HG03575 (cell line): ENCODE measurements around the gene RNF126.
"Not testable (repeated sequence)": the region's sequence is repeated elsewhere in the genome, so short reads cannot be mapped to it uniquely, and the experiment has no call there.

Source experiments
- ATAC-seq: cut with Tn5 transposase; IDR thresholded peaks from one replicate; pipeline ENCODE4 v1.9.1; 2021; ENCODE audit not compliant: unreplicated experiment, insufficient number of reproducible peaks, low FRiP score; ENCODE audit errors: extremely low read depth

Gene RNF126

GRCh38 chr19:634975-635652 lies 27.9 kb downstream of the RNF126 start:
- no peak for ATAC-seq

- ATAC-seq, result no peak
Observed at GRCh38 chr19:633786-634639, 29.0 kb downstream of the RNF126 start.

DNA sequence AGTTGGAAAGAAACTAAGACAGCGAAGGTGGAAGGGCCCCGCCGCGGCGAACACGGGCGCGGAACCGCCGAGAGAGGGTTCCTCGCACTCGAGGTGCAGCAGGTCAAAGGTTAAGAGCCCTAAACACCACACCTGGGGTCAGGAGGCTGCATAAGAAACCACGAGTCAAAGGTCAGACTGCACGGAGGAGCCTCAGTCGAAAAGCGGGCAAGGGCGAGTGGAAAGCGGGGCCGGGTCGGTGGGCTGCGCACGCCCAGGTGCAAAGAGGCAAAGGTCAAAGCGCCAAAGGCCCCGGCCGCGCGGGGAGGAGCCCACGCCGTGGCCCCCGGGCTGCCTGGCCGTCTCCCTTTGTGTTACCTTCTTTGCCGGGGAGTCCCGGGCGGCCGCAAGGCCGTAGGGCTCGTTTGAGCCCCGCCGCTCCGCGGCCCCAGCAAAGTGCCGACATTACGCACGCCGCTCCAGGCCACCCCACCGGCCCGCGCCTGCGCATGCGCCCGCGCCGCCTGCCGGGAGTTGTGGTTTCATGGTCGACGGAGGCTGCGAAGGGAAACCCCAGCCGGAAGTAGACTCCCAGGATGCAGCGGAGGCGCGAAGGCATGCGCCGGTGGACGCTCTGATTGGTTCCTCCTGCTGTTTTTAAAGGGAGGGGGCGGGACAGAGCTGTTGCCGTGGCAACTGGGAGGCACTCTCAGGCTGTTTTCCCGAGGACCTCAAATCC lies 29.8 kb downstream of the RNF126 start, which contains the start of gene POLRMT:
Gene POLRMT, minus strand, starts transcription at position 470 of the 718 bp plus-strand sequence. Its CDS starts 25 bp downstream, at position 445.
- no peak for ATAC-seq

DNA sequence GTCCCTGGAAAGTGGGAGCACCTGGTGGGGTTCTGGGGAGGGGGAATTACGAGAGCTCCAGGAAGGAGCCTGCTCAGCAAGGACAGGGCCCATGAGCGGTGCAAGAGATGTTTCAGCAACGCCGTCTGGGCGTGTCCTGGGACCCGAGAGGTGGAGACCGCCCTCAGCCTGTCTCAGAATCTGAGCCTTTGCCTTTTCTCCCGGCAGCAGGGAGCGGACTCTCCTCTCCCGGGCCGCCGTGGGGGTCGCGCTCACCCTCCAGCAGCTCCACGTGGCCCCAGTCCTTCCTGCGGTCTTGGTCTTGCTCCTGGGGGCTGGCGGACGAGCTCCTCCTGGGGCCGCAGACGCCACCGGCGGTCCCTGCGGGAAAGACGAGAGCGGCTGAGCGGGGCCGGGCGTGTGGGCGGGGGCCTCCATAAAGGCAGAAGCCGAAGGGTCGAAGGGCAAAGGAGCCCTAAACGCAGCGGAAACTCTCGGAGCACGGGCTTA lies 30.4 kb downstream of the RNF126 start:
- no peak for ATAC-seq

DNA sequence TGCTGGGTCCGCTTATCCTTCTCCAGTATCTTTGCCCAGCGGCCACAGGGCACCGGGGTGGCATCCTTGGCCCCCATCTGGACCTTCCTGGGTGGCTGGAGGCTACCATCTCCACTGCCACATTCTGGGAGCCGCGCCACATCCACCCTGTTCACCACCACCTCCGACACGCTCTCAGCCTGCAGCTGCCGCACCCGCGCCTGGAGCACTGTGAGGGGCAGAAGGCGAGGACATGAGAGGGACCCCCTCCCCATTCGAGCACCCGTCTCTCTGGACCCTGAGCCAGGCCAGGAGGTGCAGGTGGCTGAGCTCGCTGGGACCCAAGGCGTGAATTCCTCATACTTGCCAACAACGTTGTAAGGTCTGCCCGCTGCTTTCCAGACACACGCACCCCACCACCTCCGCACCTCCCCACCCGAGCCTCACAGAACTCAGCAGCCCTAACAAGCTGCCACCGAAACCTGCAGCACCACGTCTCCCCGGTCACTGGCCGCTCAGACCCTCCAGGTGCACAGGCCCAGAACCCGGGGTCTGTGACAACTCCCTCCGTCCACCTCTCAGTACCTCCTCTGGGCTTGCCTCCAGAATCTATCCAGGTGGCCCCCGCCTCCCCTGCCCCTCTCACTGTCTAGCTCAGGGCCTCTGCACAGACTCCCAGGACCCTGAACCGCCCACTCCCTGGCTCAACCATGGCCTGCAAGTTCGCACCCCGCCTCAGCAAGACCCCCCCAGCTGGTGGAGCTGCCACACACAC lies 32.9 kb downstream of the RNF126 start:
- ATAC-seq, result no peak

GRCh38 chr19:629515-629914 lies 33.5 kb downstream of the RNF126 start:
- not testable (repeated sequence) for ATAC-seq

- no peak for ATAC-seq
Observed at GRCh38 chr19:628168-628567, 34.8 kb downstream of the RNF126 start.

DNA sequence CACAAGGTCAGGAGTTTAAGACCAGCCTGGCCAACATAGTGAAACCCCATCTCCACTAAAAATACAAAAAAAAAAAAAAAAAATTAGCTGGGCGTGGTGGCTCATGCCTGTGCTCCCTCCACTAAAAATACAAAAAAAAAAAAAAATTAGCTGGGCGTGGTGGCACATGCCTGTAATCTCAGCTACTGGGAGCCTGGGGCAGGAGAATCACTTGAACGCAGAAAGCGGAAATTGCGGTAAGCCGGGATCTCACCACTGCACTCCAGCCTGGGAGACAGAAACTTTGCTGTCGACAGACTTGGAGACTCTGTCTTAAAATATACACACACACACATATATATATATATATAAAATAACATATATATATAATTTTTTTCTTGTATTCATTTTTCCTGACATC lies 36.4 kb downstream of the RNF126 start:
- not testable (repeated sequence) for ATAC-seq

GRCh38 chr19:625257-625656 lies 37.8 kb downstream of the RNF126 start:
- no peak for ATAC-seq

DNA sequence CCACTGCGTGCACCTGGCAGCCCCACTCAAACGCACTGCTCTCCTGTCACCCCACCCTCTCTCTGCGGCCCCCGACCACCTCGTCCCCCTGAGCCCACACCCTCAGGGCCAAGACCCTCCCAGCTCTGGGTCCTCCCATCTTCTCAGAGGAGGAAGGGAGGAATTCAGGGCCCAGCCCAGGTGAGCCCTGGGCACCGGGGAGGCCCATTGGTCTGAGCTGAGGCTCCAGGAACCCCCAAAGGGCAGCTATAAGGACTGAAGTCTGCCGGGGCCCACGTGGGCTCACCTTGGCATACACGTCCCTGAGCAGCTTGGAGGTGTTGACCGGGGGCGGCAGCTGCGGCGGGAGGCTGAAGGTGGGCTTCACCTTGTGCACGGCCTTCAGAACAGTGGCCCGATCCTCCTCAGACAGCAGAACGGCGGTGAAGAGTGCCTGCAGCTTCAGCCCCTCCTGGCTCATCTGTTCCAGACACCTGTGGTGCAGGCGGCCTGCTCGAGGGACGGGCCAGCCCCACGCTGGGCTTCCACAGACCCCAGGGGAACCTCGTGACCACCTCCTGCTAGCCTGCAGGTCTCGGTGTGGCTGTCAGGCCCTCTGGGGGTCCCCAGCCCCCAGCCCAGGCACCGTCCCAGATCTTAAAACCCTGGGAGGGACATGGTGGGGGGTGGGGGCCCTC lies 38.4 kb downstream of the RNF126 start:
- ATAC-seq, result no peak

- no peak for ATAC-seq
Observed at GRCh38 chr19:623974-624373, 39.0 kb downstream of the RNF126 start.

GRCh38 chr19:623175-623916 lies 39.7 kb downstream of the RNF126 start:
- no peak for ATAC-seq

- no peak for ATAC-seq
Observed at GRCh38 chr19:622666-623065, 40.3 kb downstream of the RNF126 start.

DNA sequence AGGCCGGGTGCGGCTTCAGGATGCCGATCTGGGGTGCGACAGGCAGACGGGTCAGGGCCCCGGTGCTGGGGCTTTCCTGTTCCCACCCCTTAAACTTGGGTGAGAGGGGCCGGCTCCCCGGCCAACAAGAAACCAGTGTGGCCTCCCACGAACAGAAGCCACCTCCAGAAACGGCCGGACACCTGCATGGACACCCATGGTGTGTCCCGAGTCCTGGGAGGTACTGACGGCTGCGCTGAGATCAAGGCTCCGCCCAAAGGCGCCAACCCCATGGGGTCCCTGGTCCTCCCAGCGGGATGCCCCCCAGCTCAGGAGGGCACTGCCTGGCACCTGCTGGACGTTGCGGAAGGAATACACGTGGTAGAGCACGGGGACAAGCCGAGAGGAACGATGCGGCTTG lies 41.2 kb downstream of the RNF126 start:
- no peak for ATAC-seq

GRCh38 chr19:621191-621590 lies 41.8 kb downstream of the RNF126 start:
- ATAC-seq, result not testable (repeated sequence)

DNA sequence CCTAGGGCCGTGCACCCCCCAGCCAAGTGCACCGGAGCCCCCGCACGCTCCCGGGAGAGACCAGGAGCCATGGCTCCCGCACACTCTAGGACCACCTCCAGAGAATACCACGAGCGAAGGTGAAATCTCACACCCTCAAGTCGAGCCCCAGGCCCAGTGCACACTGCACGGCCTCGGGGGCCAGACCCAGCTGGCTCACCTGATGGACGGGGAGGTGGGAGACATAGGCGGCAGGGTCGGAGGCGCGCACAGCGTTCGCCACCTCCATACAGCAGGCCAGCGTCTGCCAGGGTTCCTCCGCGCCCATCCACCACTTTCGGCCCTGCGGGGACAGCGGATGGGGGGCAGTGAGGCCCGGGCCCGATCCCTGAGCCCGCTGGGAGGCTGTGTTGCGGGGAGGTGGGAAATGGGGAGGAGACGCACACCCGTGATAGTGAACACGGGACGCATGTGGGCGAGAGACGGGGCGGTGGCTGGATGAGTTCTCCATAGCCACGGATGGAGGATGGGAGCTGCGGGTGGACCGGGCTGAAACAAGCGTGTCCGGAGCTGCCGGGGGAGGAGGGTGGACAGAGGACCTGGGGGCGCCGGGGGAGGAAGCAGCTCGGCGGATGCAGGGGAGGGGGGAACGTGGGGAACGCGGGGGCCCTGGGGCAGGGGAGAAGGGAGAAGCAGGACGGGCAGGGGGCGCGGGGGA lies 42.7 kb downstream of the RNF126 start:
- no peak for ATAC-seq
